Measurements from ENCODE around the gene IL10RB.

The IL10RB gene

GRCh38 chr21:33332143-33332542 is 66.0 kb downstream of the IL10RB start:
- no peak for DNase-seq (ENCODE audit: low spot score)

- no peak for DNase-seq (ENCODE audit: low spot score)
These were observed 68.0 kb downstream of the IL10RB start for GRCh38 chr21:33334191-33334590.

- no peak for DNase-seq (ENCODE audit: low spot score)
These were observed 68.7 kb downstream of the IL10RB start for GRCh38 chr21:33334824-33335223.

- no peak for DNase-seq (ENCODE audit: low spot score)
These were observed 73.0 kb downstream of the IL10RB start for GRCh38 chr21:33339135-33339534.

- DNase-seq (ENCODE audit: low spot score): no peak
These were observed 73.8 kb downstream of the IL10RB start for GRCh38 chr21:33339918-33340317.

GRCh38 chr21:33345751-33346238 is 79.6 kb downstream of the IL10RB start:
- no peak for DNase-seq (ENCODE audit: low spot score)

Measured in LoVo (cell line).